T-helper 22 cell (primary cell): ENCODE results near the gene MDGA2.
"Not testable (repeated sequence)": the region's sequence is repeated elsewhere in the genome, so short reads cannot be mapped to it uniquely, and the experiment has no call there.

Source experiments
- DNase-seq: peaks from one replicate; pipeline ENCODE4 v3.0.0-alpha.2; 2020; ENCODE audit warnings: low read depth

The MDGA2 gene

DNA sequence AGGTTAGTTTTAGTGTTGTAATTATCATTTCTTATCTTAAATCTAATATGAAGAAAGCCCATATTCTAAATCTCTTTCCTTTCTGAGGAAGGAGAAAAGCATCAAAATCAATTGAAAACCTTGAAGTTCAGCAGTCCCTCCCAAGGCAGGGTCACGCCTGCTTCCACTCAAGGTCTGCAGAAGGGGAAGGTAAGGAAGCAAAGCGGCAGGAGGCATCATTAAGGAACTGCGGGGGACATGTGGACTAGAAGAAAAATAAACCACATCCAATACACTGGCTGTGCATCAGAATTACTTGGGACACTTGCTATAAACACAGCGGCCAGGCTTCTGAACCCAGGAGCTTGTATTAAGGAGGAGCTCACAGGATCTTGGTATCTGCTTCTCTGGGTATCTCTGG, 759.9 kb downstream of the MDGA2 start:
- not testable (repeated sequence) for DNase-seq

- no peak for DNase-seq
These were observed 772.6 kb downstream of the MDGA2 start for GRCh38 chr14:46902837-46903236.

GRCh38 chr14:46894476-46894875, 780.9 kb downstream of the MDGA2 start:
- no peak for DNase-seq

DNA sequence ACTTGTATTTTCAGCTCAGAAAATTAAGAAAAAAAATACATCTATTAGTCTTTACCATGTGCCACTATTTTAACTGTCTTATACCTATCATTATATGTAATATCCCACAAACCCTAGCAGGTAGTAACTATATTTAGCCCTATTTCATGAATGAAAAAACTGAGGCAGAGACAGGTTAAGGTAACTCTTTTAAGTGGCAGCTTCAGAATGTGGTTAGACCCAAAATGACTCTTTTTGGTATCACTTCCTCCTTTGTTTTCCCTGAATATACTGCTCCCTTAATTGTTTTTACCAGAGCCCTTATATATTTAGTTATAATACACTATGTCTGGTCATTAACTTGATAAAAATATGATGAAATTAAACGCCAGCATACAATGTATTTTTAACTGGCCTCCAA, 788.3 kb downstream of the MDGA2 start:
- no peak for DNase-seq

DNA sequence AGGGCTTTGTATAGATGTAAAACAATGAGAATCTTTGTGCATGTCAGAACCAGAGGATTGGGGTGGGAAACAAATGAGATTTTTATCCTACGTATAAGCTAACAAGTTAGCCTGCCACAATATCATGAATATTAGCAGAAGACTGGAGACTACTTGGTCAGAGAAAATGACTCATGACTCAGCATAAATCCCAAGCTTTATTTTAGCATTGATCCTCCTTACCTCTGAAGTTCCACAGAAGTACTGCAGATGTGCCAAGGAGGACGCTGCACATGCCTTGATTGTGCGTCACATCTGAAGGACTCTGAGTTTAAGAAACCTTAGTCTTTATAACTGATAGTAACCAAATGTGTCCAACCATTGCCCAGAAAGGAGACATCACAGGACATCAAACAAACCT, 789.8 kb downstream of the MDGA2 start:
- DNase-seq = no peak

DNA sequence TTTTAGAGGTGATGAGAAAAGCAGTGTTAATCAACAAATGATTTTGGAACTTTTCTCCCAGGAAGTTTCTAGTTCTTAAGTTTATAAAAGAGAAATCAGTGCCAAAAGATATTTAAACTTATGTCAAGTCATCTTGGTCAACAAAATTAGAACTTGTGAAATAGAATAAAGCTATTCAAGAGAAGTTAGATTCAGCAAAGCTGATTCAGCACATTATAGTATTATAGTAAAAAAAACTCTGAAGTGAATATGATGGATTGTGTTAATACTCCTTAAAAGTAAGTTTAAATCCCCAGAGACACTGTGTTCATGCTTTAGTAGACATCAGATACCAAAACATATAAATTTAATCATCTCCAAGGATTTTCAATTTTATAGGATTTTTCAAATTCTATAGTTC, 813.7 kb downstream of the MDGA2 start:
- no peak for DNase-seq

DNA sequence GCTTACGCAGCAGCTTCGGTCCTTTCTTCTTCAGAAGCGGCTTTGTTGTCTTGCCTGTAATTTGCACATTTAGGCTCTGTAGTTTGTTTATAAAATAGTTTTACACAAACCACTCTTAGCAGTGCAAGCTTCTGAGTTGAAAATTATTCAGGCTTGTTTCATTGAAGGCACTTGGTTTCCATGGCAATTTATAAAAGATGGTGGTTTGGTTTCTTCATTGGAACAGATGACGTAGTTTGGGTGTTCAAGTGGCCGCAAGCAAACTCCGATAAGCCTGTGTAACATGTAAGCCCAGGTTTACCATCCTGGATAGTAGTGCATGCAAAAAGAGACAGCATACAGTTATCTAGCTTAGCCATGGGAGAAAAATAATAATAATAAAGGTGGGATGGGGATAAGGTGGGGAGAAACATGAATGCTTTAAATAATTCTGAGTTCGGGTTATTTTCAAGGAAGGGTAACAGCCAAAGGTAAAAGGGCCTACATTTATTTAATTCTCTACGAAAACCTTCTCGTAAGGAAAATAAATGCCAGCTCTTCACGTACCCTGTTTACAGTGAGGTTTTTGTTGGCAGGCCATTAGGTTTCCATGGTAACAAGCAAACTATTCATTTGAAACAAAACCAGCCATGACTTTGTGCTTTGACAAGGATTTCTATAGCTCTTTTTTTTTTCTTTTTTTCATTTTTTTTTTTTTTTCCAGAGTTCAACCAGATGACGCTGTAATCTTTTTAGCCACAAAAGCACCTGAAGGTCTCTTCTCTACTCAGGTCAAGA, 834.3 kb downstream of the MDGA2 start:
- DNase-seq = no peak

DNA sequence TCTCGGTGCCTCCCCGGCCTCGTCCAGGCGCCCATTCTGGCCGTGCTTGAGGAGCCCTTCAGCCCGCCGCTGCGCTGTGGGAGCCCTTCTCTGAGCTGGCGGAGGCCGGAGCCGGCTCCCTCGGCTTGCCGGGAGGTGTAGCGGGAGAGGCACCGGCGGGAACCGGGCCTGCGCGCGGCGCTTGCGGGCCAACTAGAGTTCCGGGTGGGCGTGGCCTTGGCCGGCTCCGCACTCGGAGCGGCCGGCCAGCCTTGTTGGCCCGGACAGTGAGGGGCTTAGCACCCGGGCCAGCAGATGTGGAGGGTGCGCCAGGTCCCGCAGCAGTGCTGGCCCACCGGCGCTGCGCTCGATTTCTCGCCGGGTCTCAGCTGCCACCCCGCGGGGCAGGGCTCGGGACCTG, 855.1 kb downstream of the MDGA2 start:
- no peak for DNase-seq

DNA sequence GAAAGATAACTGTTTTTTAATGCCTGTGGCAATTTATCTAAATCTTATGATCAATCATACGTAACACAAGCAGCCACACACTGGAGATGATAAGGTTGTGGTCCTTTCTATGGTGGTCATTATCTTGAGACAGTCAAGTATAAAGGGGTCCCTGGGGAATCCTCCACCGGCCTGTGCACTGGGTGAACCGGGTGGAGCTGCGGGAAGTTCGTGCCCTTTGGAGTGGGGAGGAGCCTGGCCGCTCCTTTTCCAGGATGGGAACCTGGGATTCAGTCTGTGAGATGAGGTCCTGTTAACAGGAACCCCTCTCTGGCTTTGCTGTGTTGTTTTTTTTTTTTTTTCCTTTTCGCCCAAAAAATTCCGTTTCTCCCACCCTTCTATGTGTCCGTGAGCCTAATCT, 856.3 kb downstream of the MDGA2 start:
- DNase-seq = no peak

- no peak for DNase-seq
These were observed 857.3 kb downstream of the MDGA2 start for GRCh38 chr14:46818147-46818546.

GRCh38 chr14:46793144-46793543, 882.3 kb downstream of the MDGA2 start:
- no peak for DNase-seq
